Activated CD8-positive, alpha-beta memory T cell treated with anti-CD3 and anti-CD28 coated beads, Interleukin-2, amount 50 U/mL, for 4 hours (primary cell): ENCODE measurements around the gene RAMP2.
"Not testable (repeated sequence)": the region's sequence is repeated elsewhere in the genome, so short reads cannot be mapped to it uniquely, and the experiment has no call there.

Source experiments
- DNase-seq: peaks from one replicate; pipeline ENCODE4 v3.0.0-alpha.2; 2020

Gene RAMP2

GRCh38 chr17:42769964-42770363 lies 8.9 kb downstream of the RAMP2 start:
- DNase-seq, result not testable (repeated sequence)

GRCh38 chr17:42772945-42773289 lies 11.9 kb downstream of the RAMP2 start:
- DNase-seq, result no peak

DNA sequence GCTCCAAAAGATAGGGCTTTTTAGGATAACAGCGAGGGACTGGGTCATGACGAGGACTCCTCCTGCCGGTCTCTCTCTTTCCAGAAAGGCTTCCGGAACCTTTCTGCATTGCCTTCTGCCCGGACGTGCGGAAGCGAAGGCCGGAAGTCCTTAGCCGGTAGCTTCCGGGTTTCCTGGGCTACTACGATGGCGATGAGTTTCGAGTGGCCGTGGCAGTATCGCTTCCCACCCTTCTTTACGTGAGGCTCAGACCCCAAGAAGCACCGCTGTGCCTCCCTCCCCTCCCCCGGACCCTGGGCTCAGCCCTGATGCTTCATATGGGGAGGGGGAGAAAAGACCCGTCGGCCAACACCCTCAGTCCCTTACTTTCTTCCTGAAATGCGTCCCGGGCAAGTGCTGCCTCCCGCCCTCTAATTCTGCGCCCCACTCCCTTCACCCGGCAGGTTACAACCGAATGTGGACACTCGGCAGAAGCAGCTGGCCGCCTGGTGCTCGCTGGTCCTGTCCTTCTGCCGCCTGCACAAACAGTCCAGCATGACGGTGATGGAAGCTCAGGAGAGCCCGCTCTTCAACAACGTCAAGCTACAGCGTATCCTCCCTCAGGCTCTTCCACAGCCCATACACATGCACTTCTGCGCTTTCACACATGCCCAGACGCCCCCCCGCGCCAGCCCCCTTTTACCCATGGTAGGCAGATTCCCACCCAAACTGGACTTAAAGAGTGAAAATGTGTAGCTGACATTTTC lies 12.4 kb downstream of the RAMP2 start, which contains the start of gene VPS25:
Gene VPS25 (plus strand): TSS at position 160 of the 746 bp plus-strand sequence. CDS start 27 bp downstream, at position 187.
- peak; percentile 71 for DNase-seq

- DNase-seq, result no peak
These were observed 13.2 kb downstream of the RAMP2 start for GRCh38 chr17:42774066-42774745.

DNA sequence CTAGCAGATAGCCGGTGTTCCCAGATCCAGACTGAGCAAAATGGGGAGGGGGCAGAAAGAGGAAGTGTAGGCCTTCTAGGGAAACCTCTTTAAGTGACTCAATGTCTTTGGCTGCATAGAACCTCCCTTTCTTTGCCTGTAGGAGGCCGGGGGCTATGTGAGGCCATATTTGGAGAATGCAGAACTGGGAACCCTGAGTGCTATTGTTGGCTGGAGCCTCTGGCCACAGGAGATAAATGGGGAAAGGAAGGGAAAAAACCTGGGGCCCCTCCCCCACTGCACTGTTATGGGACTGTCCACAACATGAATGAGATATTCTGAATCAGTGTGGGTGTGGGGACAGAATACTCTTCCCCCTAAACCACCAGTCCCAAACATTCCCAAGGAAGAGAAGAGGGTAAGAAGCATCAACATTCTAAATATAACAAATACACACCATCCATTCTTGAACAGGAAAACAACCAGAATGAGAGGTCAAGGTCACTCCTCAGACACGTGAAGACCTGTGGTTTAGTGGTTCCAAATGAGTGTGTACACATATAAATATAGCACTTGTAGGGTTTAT lies 14.6 kb downstream of the RAMP2 start:
- no peak for DNase-seq

GRCh38 chr17:42778570-42778969 lies 17.5 kb downstream of the RAMP2 start:
- DNase-seq, result no peak

GRCh38 chr17:42779304-42779935 lies 18.4 kb downstream of the RAMP2 start:
- no peak for DNase-seq

- no peak for DNase-seq
These were observed 19.2 kb downstream of the RAMP2 start, which contains the start of gene WNK4 for GRCh38 chr17:42779936-42780850. WNK4 (plus strand) TSS chr17:42780610; CDS start chr17:42780699, 89 bp downstream.

- DNase-seq, result no peak
These were observed 20.0 kb downstream of the RAMP2 start for GRCh38 chr17:42780851-42781638.

DNA sequence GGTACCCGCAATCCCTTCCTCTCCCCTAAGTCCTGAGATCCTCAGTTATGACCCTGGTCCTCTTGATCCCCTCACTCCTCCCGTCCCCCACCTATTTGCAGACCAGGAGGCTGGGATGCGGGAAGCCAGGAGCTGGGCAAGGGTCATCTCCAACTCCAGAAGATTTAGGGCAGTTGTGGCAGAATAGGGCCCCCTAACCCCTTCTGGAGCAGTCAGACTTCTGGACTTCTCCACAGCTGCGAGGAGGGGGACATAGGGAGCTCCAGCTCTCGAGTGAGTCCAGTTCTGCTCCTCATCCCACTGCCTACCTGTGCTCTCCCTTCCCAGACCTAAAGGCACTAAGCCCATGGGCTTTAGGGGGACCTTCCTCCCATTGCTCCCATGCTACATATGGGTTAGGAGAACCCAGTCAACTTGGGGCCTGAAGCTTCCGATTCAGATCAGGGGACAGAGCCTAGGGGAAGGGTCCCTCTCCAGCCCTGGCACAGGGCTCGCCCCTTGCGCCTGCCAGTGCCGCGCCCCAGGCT lies 20.7 kb downstream of the RAMP2 start:
- no peak for DNase-seq

DNA sequence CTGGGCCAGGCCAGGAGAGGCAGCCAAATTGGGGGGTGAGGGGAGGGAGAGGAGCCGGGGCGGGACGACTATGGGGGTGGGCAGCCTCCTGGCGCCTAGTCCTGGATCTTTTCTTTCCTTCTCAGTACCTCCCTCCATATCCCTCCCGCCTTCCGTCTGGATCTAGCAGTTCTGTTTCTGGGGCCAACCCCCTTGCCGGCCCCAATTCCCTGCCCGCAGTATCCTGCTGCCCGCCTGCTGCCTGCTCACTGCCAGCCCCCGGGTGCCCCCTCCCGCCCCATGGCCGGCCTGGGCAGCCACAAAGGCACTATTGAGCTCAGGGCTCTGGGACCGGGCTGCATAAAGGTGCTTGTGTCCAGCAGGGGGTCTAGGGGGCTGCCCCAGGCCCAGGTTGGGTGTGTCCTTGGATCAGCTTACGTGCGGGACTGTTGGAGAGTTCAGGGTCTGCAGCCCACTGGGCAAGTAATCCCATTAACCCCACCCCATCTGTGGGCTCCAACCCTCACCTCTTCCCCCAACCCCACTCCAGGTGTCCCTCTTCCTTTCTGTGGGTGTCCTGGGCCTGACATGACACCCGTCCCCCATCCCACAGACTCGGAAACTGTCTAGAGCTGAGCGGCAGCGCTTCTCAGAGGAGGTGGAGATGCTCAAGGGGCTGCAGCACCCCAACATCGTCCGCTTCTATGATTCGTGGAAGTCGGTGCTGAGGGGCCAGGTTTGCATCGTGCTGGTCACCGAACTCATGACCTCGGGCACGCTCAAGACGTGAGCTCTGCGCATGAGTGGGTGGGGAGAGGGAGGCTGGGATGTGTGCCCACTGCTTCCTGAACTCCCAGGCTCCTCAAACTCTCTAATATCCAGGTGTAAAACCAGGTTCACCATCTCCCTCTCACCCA lies 21.4 kb downstream of the RAMP2 start:
- no peak for DNase-seq

DNA sequence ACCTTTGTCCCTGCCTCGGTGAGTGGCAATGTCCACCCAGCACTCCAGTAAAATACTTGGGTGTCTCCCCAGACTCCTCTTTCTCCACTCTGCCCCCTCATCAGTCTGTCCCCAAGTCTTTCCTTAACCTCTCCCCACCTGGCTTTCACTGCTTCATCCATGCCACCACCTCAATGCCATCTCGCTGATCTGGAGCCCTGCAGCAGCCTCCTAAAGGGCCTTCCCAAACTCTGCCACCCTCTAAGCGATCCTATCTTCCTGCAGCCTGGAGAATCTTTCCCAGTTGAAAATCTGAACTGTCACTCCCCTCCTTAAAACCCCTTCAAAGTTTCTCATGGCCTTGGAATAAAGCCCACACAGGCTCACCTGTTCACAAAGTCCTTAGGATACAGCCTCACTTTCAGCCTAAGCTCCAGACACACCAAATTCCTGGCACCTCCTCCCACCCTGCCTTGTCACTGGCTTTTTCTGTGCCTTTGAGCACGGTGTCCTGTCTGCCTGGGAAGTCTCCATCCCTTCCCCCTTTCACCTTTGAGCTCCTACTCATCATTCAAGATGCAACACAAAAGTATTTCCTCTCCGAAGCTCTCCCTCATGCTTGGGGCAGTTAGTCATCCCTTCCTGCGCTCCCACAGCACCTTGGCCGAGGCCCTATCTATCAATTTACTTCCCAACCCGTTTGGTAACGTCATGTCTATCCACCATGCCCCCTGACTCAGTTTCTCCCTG lies 22.2 kb downstream of the RAMP2 start:
- DNase-seq, result no peak

DNA sequence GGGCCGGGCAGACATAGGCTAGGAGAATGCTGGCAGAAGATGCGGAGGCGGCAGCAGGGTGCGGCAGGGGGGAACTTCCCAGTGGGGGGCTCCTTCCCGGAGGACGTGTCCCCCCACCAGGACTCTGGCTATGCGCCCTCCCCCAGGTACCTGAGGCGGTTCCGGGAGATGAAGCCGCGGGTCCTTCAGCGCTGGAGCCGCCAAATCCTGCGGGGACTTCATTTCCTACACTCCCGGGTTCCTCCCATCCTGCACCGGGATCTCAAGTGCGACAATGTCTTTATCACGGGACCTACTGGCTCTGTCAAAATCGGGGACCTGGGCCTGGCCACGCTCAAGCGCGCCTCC lies 22.7 kb downstream of the RAMP2 start:
- DNase-seq, result no peak

GRCh38 chr17:42784409-42784808 lies 23.4 kb downstream of the RAMP2 start:
- no peak for DNase-seq

GRCh38 chr17:42784811-42785592 lies 24.0 kb downstream of the RAMP2 start:
- peak; percentile 36 for DNase-seq

GRCh38 chr17:42787266-42787665 lies 26.2 kb downstream of the RAMP2 start:
- no peak for DNase-seq

GRCh38 chr17:42791948-42792347 lies 30.9 kb downstream of the RAMP2 start:
- no peak for DNase-seq

DNA sequence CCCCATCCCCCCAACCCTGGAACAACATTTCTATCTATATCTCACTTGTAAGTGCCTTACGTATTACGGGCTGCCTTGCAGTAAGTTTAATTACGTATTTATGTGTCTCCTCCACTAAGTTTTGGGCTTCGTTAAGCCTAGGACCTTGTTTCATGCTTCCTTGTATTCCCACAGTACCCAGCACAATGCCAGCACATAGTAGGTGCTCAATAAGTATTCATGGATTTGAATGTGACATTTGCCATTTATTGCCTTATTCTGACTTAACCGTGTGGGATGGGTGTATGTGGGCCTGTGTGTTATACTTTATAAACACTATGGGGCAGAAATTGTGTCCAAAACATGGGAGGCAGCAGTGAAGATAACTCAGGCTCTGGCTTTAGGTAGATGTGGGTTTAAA lies 31.5 kb downstream of the RAMP2 start:
- no peak for DNase-seq

DNA sequence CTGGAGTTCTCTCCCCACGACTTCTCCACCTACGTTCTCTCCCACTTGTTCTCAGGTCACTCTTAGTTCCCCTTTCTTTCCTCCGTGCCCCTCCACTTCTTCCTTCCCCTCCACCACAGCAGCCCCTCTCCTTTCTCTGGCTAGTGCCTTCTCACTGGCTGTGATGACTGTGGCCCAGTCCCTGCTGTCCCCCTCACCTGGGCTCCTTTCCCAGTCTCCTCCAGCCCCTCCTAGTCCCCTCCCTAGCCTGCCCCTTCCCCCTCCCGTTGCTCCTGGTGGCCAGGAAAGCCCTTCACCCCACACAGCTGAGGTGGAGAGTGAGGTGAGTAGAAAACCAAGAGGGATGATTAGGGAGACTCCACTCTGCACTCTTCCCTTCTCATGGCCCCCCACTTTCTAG lies 34.0 kb downstream of the RAMP2 start:
- no peak for DNase-seq
